ENCODE results near the gene TGFBRAP1. TPM values are rescaled to one million over a fixed set of nuclear protein-coding genes. Genes with fewer than 3 reads are reported as not detected.

The TGFBRAP1 gene
- total and polyA plus RNA-seq, 4 donors = 1.8 to 10.4 (median 6.8) TPM

GRCh38 chr2:105378921-105379383 lies 49.4 kb upstream of the TGFBRAP1 start:
- Histone ChIP-seq H3K27ac (ENCODE audit: low read depth in 1 of 2, low read length in 2 of 2) (no peak overlapping the region), H3K9ac (ENCODE audit: low read depth in 1 of 2, low read length in 2 of 2) (no peak overlapping the region), H3K36me3 (ENCODE audit: control insufficient read depth in 4 of 4, insufficient read depth in 3 of 4, low read depth in 1 of 4, low read length in 3 of 4) (peaks cover 0 to 2% (median 0%) of the 10 kb centered on the region in 4 donors), H3K4me3 (ENCODE audit: low read depth in 1 of 3, low read length in 3 of 3) (no peak overlapping the region), H3K9me3 (ENCODE audit: control insufficient read depth in 4 of 4, low read length in 3 of 4) (no peaks in the 10 kb centered on the region), H3K27me3 (ENCODE audit: control insufficient read depth in 4 of 4, insufficient read depth in 4 of 4, low read length in 3 of 4) (no peaks in the 10 kb centered on the region), H3K4me1 (ENCODE audit: control insufficient read depth in 4 of 4, insufficient read depth in 4 of 4, low read length in 3 of 4) (no peaks in the 10 kb centered on the region)
- no peak for TF ChIP-seq NR2F2 (IDR thresholded peaks at IDR 0.05)
- no peak for DNase-seq (ENCODE audit: low spot score)
- 89% methylated on average over 4 of the region's 4 CpGs for WGBS

DNA sequence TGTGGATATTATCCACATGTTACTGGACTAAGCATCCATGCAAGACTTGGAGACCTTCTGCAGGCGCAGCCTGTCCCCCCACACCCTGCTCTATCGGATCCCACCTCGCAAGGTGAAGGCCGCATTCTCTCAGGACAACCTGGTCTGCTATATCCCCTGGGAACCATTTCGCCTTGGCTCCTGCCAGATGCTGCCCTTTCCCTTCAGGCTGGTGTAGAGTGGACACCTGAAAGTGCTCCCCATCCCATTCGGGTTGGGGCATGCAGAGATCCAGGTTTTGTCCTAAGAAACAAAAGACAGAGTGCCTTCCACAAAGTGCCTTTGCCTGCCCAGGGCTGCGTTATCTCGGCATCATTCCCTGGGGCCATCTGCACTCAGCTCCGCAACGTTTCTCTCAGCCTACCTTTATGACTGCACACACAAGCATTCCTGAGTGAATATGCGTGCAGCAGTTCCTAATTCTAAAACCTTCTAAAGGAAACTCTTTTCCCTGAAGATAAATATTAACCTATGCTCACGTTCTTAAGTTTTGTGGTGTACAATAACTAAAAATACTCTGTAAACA lies 48.8 kb upstream of the TGFBRAP1 start:
- Histone ChIP-seq H3K36me3 (ENCODE audit: control insufficient read depth in 4 of 4, insufficient read depth in 3 of 4, low read depth in 1 of 4, low read length in 3 of 4) (peaks cover 0 to 2% (median 0%) of the 10 kb centered on the region in 4 donors), H3K9ac (ENCODE audit: low read depth in 1 of 2, low read length in 2 of 2) (no peak overlapping the region), H3K27me3 (ENCODE audit: control insufficient read depth in 4 of 4, insufficient read depth in 4 of 4, low read length in 3 of 4) (no peaks in the 10 kb centered on the region), H3K4me1 (ENCODE audit: control insufficient read depth in 4 of 4, insufficient read depth in 4 of 4, low read length in 3 of 4) (peaks cover 0 to 2% (median 0%) of the 10 kb centered on the region in 4 donors), H3K27ac (ENCODE audit: low read depth in 1 of 2, low read length in 2 of 2) (no peak overlapping the region), H3K9me3 (ENCODE audit: control insufficient read depth in 4 of 4, low read length in 3 of 4) (no peaks in the 10 kb centered on the region), H3K4me3 (ENCODE audit: low read depth in 1 of 3, low read length in 3 of 3) (no peak overlapping the region)
- WGBS = 92% methylated on average over 12 of the region's 12 CpGs
- no peak for DNase-seq (ENCODE audit: low spot score)
- TF ChIP-seq HNF4G (IDR thresholded peaks at IDR 0.05) = no peak

DNA sequence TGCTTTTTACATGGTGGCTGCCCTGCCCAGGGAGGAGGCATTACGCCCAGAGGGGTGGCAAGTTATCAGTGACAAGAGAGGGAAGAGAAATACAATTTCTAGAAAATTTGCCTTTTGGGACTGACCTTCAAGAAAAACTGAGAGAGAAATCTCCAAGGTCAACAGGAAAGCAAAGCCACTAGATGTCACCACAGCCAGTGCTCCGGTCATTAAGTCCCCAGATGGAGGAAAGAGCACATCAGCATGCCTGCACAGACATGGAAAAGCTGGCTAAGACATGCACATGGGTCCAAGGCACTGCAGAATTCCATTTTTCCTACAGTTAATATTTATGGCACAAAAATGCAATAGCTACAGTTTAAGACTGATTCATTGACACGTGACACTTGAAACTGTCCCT lies 48.3 kb upstream of the TGFBRAP1 start:
- Histone ChIP-seq H3K27ac (ENCODE audit: low read depth in 1 of 2, low read length in 2 of 2) (no peak overlapping the region), H3K9ac (ENCODE audit: low read depth in 1 of 2, low read length in 2 of 2) (no peak overlapping the region), H3K4me1 (ENCODE audit: control insufficient read depth in 4 of 4, insufficient read depth in 4 of 4, low read length in 3 of 4) (peaks cover 0 to 5% (median 0%) of the 10 kb centered on the region in 4 donors), H3K4me3 (ENCODE audit: low read depth in 1 of 3, low read length in 3 of 3) (no peak overlapping the region), H3K27me3 (ENCODE audit: control insufficient read depth in 4 of 4, insufficient read depth in 4 of 4, low read length in 3 of 4) (no peaks in the 10 kb centered on the region), H3K36me3 (ENCODE audit: control insufficient read depth in 4 of 4, insufficient read depth in 3 of 4, low read depth in 1 of 4, low read length in 3 of 4) (peaks cover 0 to 2% (median 0%) of the 10 kb centered on the region in 4 donors), H3K9me3 (ENCODE audit: control insufficient read depth in 4 of 4, low read length in 3 of 4) (no peaks in the 10 kb centered on the region)
- DNase-seq (ENCODE audit: low spot score) = no peak
- 80% methylated on average over 3 of the region's 3 CpGs for WGBS
- no peak for TF ChIP-seq NR2F2 (IDR thresholded peaks at IDR 0.05)
- no peak for TF ChIP-seq HNF4G (IDR thresholded peaks at IDR 0.05)
- no peak for TF ChIP-seq EGR1 (IDR thresholded peaks at IDR 0.05; ENCODE audit: low read depth in 2 of 2)
- TF ChIP-seq RAD21 (IDR thresholded peaks at IDR 0.05) = peak; percentile 72 to 75
- no peak for TF ChIP-seq JUND (IDR thresholded peaks at IDR 0.05)
- no peak for TF ChIP-seq TAF1 (conservative IDR thresholded peaks at IDR 0.05)
- no peak for TF ChIP-seq ZBTB33 (IDR thresholded peaks at IDR 0.05)
- TF ChIP-seq CTCF (IDR thresholded peaks at IDR 0.05; ENCODE audit: low read depth, low read length, missing input control) = peak; percentile 28
- no peak for TF ChIP-seq ATF3 (IDR thresholded peaks at IDR 0.05)

Data from liver (tissue), 9 donors.